Lower leg skin (tissue), 3 donors: Measurements from ENCODE around the gene CASP2.

Source experiments
- POLR2A ChIP-seq, 2 donors: fragments of 450-650 bp; IDR thresholded peaks; one replicate each; pipeline ENCODE4 v1.6.1; 2016 to 2017; ENCODE audit warnings: antibody characterized with exemption in 2 of 2, mild to moderate bottlenecking in 1 of 2, moderate library complexity in 1 of 2
- TF ChIP-seq, protein P1 (sequence below), 3 donors: fragments of 450-650 bp; IDR thresholded peaks; one replicate each; pipeline ENCODE4 v1.5.1; 2016; ENCODE audit warnings: antibody characterized with exemption in 3 of 3, mild to moderate bottlenecking in 3 of 3, moderate library complexity in 2 of 3

DNA sequence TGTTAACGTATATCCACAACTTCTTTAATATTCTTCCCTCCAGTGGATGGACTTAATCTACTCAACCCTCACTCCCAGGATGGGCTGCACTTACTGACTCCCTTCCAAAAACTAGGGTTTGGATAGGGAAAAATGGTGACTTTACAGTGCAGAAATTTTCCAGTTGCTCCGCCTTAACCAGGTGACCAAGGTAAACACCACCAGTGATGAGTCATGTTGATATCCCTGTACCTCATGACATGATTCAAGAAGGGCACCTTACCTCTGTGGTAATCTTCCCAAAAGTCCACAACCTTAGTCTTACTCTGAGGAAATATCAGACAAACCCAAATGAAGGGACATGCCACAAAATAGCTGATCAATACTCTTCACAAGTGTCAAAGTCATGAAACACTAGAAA, 28.4 kb upstream of the CASP2 start:
- TF ChIP-seq, protein P1, sequence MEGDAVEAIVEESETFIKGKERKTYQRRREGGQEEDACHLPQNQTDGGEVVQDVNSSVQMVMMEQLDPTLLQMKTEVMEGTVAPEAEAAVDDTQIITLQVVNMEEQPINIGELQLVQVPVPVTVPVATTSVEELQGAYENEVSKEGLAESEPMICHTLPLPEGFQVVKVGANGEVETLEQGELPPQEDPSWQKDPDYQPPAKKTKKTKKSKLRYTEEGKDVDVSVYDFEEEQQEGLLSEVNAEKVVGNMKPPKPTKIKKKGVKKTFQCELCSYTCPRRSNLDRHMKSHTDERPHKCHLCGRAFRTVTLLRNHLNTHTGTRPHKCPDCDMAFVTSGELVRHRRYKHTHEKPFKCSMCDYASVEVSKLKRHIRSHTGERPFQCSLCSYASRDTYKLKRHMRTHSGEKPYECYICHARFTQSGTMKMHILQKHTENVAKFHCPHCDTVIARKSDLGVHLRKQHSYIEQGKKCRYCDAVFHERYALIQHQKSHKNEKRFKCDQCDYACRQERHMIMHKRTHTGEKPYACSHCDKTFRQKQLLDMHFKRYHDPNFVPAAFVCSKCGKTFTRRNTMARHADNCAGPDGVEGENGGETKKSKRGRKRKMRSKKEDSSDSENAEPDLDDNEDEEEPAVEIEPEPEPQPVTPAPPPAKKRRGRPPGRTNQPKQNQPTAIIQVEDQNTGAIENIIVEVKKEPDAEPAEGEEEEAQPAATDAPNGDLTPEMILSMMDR (IDR thresholded peaks at IDR 0.05): no peak
- no peak for TF ChIP-seq POLR2A (IDR thresholded peaks at IDR 0.05)
